ENCODE data around the gene APP.

The APP gene

GRCh38 chr21:26080211-26080610 lies 90.4 kb downstream of the APP start:
- TF ChIP-seq CTCF (IDR thresholded peaks at IDR 0.05; ENCODE audit: low read depth, low read length, missing control alignments): no peak
- no peak overlapping the region for H3K4me3 ChIP-seq (replicated peaks; ENCODE audit: low read depth, low read length)
- no peak for DNase-seq (ENCODE audit: extremely low read depth, low read depth)

DNA sequence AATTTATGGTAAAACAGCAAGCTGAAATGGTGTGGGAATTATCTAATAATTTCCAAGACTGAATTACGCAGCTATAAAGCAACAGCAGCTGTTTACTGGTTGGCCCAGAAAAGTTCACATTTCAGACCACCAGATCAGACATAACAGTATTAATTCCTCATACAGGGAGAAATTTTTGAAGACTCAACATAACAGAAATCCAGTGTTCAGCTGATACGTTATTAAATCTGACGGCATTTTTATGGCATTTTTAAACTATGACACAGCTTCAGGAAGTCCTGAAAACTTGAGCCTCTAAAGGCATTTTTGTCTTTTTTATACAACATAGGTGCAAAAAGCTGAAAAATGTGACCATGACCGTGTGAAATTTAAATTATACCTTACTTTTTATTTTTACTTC lies 91.2 kb downstream of the APP start:
- no peak overlapping the region for H3K4me3 ChIP-seq (replicated peaks; ENCODE audit: low read depth, low read length)
- DNase-seq (ENCODE audit: extremely low read depth, low read depth): no peak
- no peak for TF ChIP-seq CTCF (IDR thresholded peaks at IDR 0.05; ENCODE audit: low read depth, low read length, missing control alignments)

DNA sequence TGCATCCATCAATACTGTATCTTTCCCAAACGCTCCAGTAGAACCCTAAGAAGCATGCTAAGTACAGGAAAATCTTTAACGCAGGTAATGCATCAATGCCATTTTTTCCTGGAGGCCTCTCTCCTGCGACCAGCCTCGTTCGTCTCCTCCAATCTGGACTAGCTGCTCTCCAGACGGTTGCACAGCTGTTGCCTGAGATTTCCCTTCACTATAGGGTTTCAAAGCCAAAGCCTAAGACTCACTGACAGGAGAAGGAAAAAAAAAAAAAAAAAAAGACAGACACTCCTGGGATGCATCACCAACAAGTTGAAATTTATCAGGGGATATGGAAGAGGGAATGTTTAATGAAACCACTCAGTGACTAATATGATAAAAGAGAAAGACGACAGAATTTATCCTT lies 93.0 kb downstream of the APP start:
- no peak for TF ChIP-seq CTCF (IDR thresholded peaks at IDR 0.05; ENCODE audit: low read depth, low read length, missing control alignments)
- H3K4me3 ChIP-seq (replicated peaks; ENCODE audit: low read depth, low read length): no peak overlapping the region
- DNase-seq (ENCODE audit: extremely low read depth, low read depth): no peak

- DNase-seq (ENCODE audit: extremely low read depth, low read depth): no peak
- TF ChIP-seq CTCF (IDR thresholded peaks at IDR 0.05; ENCODE audit: low read depth, low read length, missing control alignments): no peak
- no peak overlapping the region for H3K4me3 ChIP-seq (replicated peaks; ENCODE audit: low read depth, low read length)
Measured at GRCh38 chr21:26072666-26073615, 97.6 kb downstream of the APP start.

DNA sequence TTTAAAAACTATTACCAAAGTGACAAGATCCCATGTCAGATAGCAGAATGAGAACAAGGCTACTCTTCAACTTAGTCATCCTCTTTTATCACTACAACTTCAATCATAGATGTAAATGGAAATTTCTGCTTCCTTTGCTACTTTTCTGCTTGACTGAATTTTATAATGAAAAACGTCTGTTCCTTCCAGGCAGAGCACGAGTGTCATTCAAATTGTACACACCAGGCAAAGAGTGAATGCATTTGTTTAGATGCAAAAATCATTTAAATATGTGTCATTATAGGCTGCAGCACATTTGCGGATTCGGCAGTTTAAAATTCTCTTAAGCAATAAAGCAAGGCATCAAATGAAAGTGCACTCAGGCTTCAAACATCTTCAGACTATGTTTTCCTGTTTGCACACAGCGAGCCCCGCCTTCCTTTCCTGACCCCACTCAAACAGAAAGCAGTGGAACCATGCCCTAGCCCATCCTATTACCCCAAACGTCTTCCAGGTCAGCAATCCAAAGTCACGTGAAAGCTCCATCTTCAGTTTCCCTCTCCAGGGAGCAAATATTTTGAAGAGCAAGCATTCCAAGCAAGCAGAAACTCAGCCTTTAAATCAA lies 99.6 kb downstream of the APP start:
- H3K4me3 ChIP-seq (replicated peaks; ENCODE audit: low read depth, low read length): no peak overlapping the region
- TF ChIP-seq CTCF (IDR thresholded peaks at IDR 0.05; ENCODE audit: low read depth, low read length, missing control alignments): no peak
- peak; percentile 14 for DNase-seq (ENCODE audit: extremely low read depth, low read depth)

DNA sequence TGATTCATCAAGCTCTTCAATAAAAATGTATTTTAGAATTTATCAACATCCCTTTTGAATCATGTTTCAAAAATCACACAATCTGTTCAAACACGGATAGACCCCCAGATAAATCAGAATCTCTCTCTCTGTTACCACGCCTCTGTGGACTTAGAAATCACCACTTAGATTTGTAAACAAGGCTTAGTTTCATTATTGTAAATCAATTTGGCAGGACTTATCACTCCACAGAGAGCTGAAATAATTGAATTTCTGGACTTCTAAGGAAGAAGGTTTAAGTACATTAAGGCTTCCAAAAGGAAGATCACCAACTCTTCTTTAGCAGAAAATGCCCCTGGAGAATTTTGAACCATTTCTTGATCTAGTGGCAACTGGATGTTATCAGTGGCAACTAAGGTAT lies 100.4 kb downstream of the APP start:
- TF ChIP-seq CTCF (IDR thresholded peaks at IDR 0.05; ENCODE audit: low read depth, low read length, missing control alignments): no peak
- H3K4me3 ChIP-seq (replicated peaks; ENCODE audit: low read depth, low read length): no peak overlapping the region
- DNase-seq (ENCODE audit: extremely low read depth, low read depth): no peak
